ENCODE data around the gene LINGO3. TPM values are rescaled to one million over a fixed set of nuclear protein-coding genes. Genes with fewer than 3 reads are reported as not detected.

Gene LINGO3
- total and polyA plus RNA-seq, 10 of the 15 experiments (the other 5 are each of a cell fraction or from before 2014, with no cell fraction given) = 0.09 to 2.0 (median 0.40) TPM; not detected in 5

DNA sequence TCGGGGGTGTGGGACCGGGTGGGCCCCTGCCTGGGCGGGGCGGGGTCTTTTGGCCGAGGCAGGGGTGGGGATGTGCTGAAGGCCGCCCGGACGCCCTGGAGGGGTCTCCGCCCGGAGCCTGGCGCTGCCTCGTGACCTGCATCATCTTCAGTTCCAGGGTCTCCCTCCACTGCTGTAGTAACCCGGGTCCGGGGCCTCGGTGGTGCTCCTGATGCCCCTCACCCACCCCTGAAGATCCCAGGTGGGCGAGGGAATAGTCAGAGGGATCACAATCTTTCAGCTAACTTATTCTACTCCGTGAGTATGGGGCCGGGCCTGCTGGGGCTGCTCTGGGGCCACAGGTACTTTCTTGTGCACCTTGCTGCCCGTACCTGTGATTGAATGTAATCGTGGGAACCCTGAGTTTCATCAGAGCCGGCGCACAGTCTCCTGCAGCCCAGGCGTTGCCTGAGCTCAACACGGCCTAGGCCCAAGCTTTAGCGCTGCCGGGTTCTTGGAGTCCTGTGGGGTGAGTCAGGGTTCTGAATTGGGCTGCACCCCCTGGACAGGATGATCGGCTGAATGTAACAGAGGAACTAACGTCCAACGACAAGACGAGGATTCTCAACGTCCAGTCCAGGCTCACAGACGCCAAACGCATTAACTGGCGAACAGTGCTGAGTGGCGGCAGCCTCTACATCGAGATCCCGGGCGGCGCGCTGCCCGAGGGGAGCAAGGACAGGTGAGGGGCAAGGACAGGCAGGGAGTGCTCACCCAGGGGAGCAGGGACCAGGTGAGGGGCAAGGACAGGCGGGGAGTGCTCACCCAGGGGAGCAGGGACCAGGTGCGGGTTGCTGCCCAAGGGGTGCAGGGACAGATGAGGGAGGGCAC, 36.5 kb downstream of the LINGO3 start:
- BruUV-seq (replicated peaks) = TSS peak; percentile 51
- Histone ChIP-seq H4K20me1 (ENCODE audit: control insufficient read depth, insufficient read depth) (peaks cover 13% of the 10 kb centered on the region), H3K36me3 (ENCODE audit: control insufficient read depth in 2 of 2, insufficient read depth in 2 of 2, low read length in 1 of 2) (peaks cover 4 to 19% of the 10 kb centered on the region in 2 experiments), H3K4me2 (ENCODE audit: control insufficient read depth, insufficient read depth) (peak overlapping the region; percentile 92), H3K4me1 (ENCODE audit: control insufficient read depth, insufficient read depth, low read length) (peaks cover 16% of the 10 kb centered on the region), H3K9ac (ENCODE audit: control insufficient read depth, insufficient read depth, low read length) (peak overlapping the region; percentile 97), H2AFZ (ENCODE audit: control insufficient read depth, low read depth, low read length) (no peak overlapping the region), H3K4me3 (peak overlapping the region; percentile 95), H3K27ac (ENCODE audit: control insufficient read depth, insufficient read depth) (peak overlapping the region; percentile 89), H3K9me3 (replicated peaks; ENCODE audit: control insufficient read depth, insufficient read depth, low read length) (no peaks in the 10 kb centered on the region), H3K79me2 (ENCODE audit: control insufficient read depth, insufficient read depth, low read length) (peaks cover 58% of the 10 kb centered on the region), H3K27me3 (replicated peaks in 1 of 2; ENCODE audit: control insufficient read depth in 2 of 2, insufficient read depth in 2 of 2, low read length in 1 of 2) (no peaks in the 10 kb centered on the region)
- 0 out of 2 replicates have a peak, but pooled peaks have one; percentile 37 for TF ChIP-seq HDGF (IDR thresholded peaks at IDR 0.05)
- TF ChIP-seq TAF1 (IDR thresholded peaks at IDR 0.05; ENCODE audit: borderline replicate concordance, low read depth, low read length) = no peak
- peak; percentile 80 for TF ChIP-seq POLR2A (IDR thresholded peaks at IDR 0.05; ENCODE audit: low read depth, low read length)
- DNase-seq (ENCODE audit: low read depth, low spot score) (no peak), FAIRE-seq (no peak), ATAC-seq (no peak)
- ChIA-PET SMC1A (ENCODE audit: uncharacterized antibody, unreplicated experiment) (interaction anchor here (0.6 to 5.1 kb wide), 7 partner anchors 10 to 115 kb away, joined by 3 to 30 read pairs (median 4); no protein-coding TSS in a partner anchor), POLR2A (interaction anchor here (0.5 to 3.5 kb wide), 8 partner anchors 10 to 103 kb away, joined by 3 to 36 read pairs (median 4); no protein-coding TSS in a partner anchor), CTCF (interaction anchor here (0.9 to 6.4 kb wide), 10 partner anchors 10 to 375 kb away, joined by 3 to 46 read pairs (median 5); no protein-coding TSS in a partner anchor), RAD21 (ENCODE audit: unreplicated experiment) (interaction anchor here (0.8 to 4.5 kb wide), 8 partner anchors 11 to 115 kb away, joined by 3 to 44 read pairs (median 4); no protein-coding TSS in a partner anchor)
- in situ Hi-C loops (cut with MboI) (loop anchor here (5.0 to 10.0 kb wide), 3 partner anchors 34 to 343 kb away; partner anchors contain the start of genes PLEKHJ1 and SF3A2), intact Hi-C loops (cut with micrococcal nuclease; ENCODE audit: unreplicated experiment) (loop anchor here (5.0 to 10.0 kb wide), 2 partner anchors 351 to 513 kb away; partner anchors contain the start of genes SGTA and THOP1)
- under 1% methylated on average over 38 of the region's 43 CpGs for WGBS (ENCODE audit: insufficient coverage, insufficient replicate concordance, low lambda C conversion rate, missing lambda C conversion rate)

Measured in GM12878 (cell line).